ENCODE data around the gene CCDC149.

CCDC149 gene

DNA sequence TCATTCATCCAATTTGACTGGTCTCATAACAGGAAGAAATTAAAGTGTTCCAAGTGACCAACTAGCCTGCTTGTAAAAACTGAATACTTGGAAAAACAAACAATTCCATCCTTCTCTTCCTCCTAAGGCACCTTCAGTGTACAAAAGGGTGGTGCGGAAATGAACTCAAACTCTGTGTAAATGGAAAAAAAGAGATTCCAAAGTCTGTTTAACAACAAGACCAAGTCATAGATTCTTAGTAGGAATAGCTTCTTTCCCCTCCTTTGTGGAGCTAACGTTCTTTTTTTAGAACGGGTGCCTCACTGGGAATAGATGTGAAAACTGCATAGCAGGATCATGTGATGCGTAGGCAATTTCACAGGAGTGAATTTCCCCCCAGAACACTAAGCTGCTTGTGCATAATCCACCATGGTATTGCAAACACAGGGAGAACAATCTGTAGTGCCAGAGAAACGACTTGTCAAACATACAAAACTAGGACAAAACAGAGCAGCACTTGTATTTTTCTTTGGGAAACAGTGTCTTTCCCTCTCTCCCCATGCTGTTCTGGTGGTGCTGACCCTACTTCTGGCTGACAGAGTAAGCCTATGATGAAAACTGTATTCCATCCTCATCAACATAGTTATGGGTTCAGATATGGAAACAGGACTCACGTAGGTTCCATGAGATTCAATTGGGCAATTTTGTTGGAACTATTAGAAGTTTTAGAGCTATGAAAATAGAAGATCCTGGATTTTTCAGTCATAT is 130.7 kb downstream of the CCDC149 start:
- no peaks in the 10 kb centered on the region for H3K27me3 ChIP-seq (replicated peaks; ENCODE audit: insufficient read depth, low read length)
- H3K36me3 ChIP-seq (replicated peaks; ENCODE audit: insufficient read depth, low read length) = no peaks in the 10 kb centered on the region
- H3K4me2 ChIP-seq (ENCODE audit: low read depth, low read length) = no peak overlapping the region
- H3K79me2 ChIP-seq (ENCODE audit: low read length) = no peaks in the 10 kb centered on the region
- no peak for DNase-seq
- no peaks in the 10 kb centered on the region for H3K4me1 ChIP-seq (ENCODE audit: low read length)
- H3K9me2 ChIP-seq (replicated peaks; ENCODE audit: insufficient read depth, low read length) = no peaks in the 10 kb centered on the region
- no peaks in the 10 kb centered on the region for H3K9me3 ChIP-seq (replicated peaks; ENCODE audit: insufficient read depth, low read length)
- no peak overlapping the region for H3K4me3 ChIP-seq (ENCODE audit: low read length)
- H4K20me1 ChIP-seq (ENCODE audit: insufficient read depth, low read length) = no peaks in the 10 kb centered on the region
- no peak overlapping the region for H3K27ac ChIP-seq (ENCODE audit: low read length)
- no peak overlapping the region for H3K9ac ChIP-seq (ENCODE audit: low read length)
- H2AFZ ChIP-seq (ENCODE audit: low read length) = no peak overlapping the region
- no peaks in the 10 kb centered on the region for H3F3A ChIP-seq (ENCODE audit: insufficient read depth, low read length)
- TF ChIP-seq EZH2phosphoT487 (IDR thresholded peaks at IDR 0.05; ENCODE audit: low read length) (no peak), CTCF (IDR thresholded peaks at IDR 0.05; ENCODE audit: low read length) (no peak), EZH2 (optimal IDR thresholded peaks at IDR 0.05; ENCODE audit: low read depth, low read length) (no peak)

DNA sequence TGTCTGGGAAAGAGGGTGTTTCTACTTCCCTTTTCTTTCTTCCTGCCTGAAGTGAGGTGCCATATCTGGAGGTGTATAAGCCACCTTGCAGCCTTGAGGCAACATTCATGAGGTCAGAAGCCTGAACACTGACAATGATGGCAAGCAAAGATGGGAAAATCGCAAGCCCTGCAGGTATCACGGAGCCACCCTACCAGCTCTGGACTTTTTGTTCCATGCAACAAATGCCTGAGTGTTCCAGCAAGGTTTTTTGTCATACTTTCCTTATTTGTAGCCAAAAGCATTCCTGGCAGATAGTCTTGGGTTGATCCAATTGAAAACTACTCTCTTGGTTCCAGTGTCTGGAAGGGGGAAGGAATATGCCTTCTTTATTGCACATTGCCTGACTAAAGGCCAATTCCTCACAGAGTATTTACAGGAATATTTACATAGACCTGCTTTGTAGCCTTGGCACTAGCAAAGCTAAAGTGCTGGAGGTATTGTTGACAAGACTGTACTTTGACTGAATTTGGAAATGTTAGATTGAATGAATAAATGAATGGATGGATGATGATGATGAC is 131.8 kb downstream of the CCDC149 start:
- no peaks in the 10 kb centered on the region for H3K27me3 ChIP-seq (replicated peaks; ENCODE audit: insufficient read depth, low read length)
- H3K79me2 ChIP-seq (ENCODE audit: low read length) = no peaks in the 10 kb centered on the region
- H3K9ac ChIP-seq (ENCODE audit: low read length) = no peak overlapping the region
- no peak for DNase-seq
- H3K36me3 ChIP-seq (replicated peaks; ENCODE audit: insufficient read depth, low read length) = no peaks in the 10 kb centered on the region
- H3K4me1 ChIP-seq (ENCODE audit: low read length) = no peaks in the 10 kb centered on the region
- no peak overlapping the region for H2AFZ ChIP-seq (ENCODE audit: low read length)
- no peak overlapping the region for H3K4me3 ChIP-seq (ENCODE audit: low read length)
- no peak for TF ChIP-seq EZH2phosphoT487 (IDR thresholded peaks at IDR 0.05; ENCODE audit: low read length)
- no peak for TF ChIP-seq CTCF (IDR thresholded peaks at IDR 0.05; ENCODE audit: low read length)
- TF ChIP-seq EZH2 (optimal IDR thresholded peaks at IDR 0.05; ENCODE audit: low read depth, low read length) = no peak
- H3K9me2 ChIP-seq (replicated peaks; ENCODE audit: insufficient read depth, low read length) = no peaks in the 10 kb centered on the region
- no peaks in the 10 kb centered on the region for H4K20me1 ChIP-seq (ENCODE audit: insufficient read depth, low read length)
- no peak overlapping the region for H3K4me2 ChIP-seq (ENCODE audit: low read depth, low read length)
- H3F3A ChIP-seq (ENCODE audit: insufficient read depth, low read length) = no peaks in the 10 kb centered on the region
- no peaks in the 10 kb centered on the region for H3K9me3 ChIP-seq (replicated peaks; ENCODE audit: insufficient read depth, low read length)
- H3K27ac ChIP-seq (ENCODE audit: low read length) = no peak overlapping the region

GRCh38 chr4:24778464-24779225 is 134.2 kb downstream of the CCDC149 start:
- no peaks in the 10 kb centered on the region for H3K9me3 ChIP-seq (replicated peaks; ENCODE audit: insufficient read depth, low read length)
- no peak for DNase-seq
- H3K9me2 ChIP-seq (replicated peaks; ENCODE audit: insufficient read depth, low read length) = no peaks in the 10 kb centered on the region
- H4K20me1 ChIP-seq (ENCODE audit: insufficient read depth, low read length) = no peaks in the 10 kb centered on the region
- H2AFZ ChIP-seq (ENCODE audit: low read length) = no peak overlapping the region
- no peaks in the 10 kb centered on the region for H3K36me3 ChIP-seq (replicated peaks; ENCODE audit: insufficient read depth, low read length)
- no peak overlapping the region for H3K27ac ChIP-seq (ENCODE audit: low read length)
- H3K79me2 ChIP-seq (ENCODE audit: low read length) = no peaks in the 10 kb centered on the region
- no peaks in the 10 kb centered on the region for H3K4me1 ChIP-seq (ENCODE audit: low read length)
- H3F3A ChIP-seq (ENCODE audit: insufficient read depth, low read length) = no peaks in the 10 kb centered on the region
- H3K4me3 ChIP-seq (ENCODE audit: low read length) = no peak overlapping the region
- TF ChIP-seq EZH2 (optimal IDR thresholded peaks at IDR 0.05; ENCODE audit: low read depth, low read length) = no peak
- no peak for TF ChIP-seq EZH2phosphoT487 (IDR thresholded peaks at IDR 0.05; ENCODE audit: low read length)
- TF ChIP-seq CTCF (IDR thresholded peaks at IDR 0.05; ENCODE audit: low read length) = no peak
- no peak overlapping the region for H3K9ac ChIP-seq (ENCODE audit: low read length)
- H3K27me3 ChIP-seq (replicated peaks; ENCODE audit: insufficient read depth, low read length) = no peaks in the 10 kb centered on the region
- no peak overlapping the region for H3K4me2 ChIP-seq (ENCODE audit: low read depth, low read length)
